Heart left ventricle (tissue), 13 donors: ENCODE measurements around the gene WDR75.

Source experiments
- CTCF ChIP-seq, 12 donors: fragments of 200-600 bp; sonication (generic) in 4 of 12; IDR thresholded peaks; one replicate each; pipeline versions ENCODE4 v1.5.0 to v1.8.0; 2018 to 2022; ENCODE audit warnings: antibody characterized with exemption in 12 of 12, mild to moderate bottlenecking in 5 of 12
- POLR2A ChIP-seq, 2 donors: fragments of 450-650 bp; IDR thresholded peaks; one replicate each; pipeline ENCODE4 v1.6.1; 2017; ENCODE audit warnings: antibody characterized with exemption in 2 of 2, mild to moderate bottlenecking in 2 of 2, moderate library complexity in 2 of 2
- donor health status: ischemic (EF 13 %, LVEDD 7.1; RV severe dilation, severe dysfunction).
- donor health status: DM: no; HTN: yes; CAD: no.
- donor health status: DM: no; HTN: no; CAD: no.
- donor health status: ischemic (EF 25% LVEDD 6.9; RV normal size, moderate dysfunction).
- donor health status: ischemic (EF 25% LVEDD 5.7; RV mildly dilated, moderate dysfunction).
- donor health status: ischemic (EF 35%, LVEDD 5.7; RV mildly dilated, moderate dysfunction).
- donor health status: nonischemic (EF 11% LVEDD 7.7; RV severe dilation, severe dysfunction).
- donor health status: DM: yes; HTN: yes; CAD: no.
- donor health status: PGD.
- donor health status: ischemic (EF 29% LVEDD 5.4; RV normal size, mild dysfunction).
- donor health status: nonischemic (EF 23%, LVEDD 6.1; RV moderate dilation, normal function).

GRCh38 chr2:189407281-189408209 lies 33.7 kb upstream of the WDR75 start:
- TF ChIP-seq CTCF (IDR thresholded peaks at IDR 0.05) (no peak), POLR2A (IDR thresholded peaks at IDR 0.05) (no peak)
